ENCODE measurements around the gene CSH2. TPM values are rescaled to one million over a fixed set of nuclear protein-coding genes. Genes with fewer than 3 reads are reported as not detected.

CSH2 gene
- total RNA-seq, 2 donors from 2014 or later: 3.6 to 4.0 TPM

- Mint-ChIP-seq H3K36me3 (ENCODE audit: low read depth) (peaks cover 28% of the 10 kb centered on the region), H3K27ac (peak overlapping the region; percentile 88)
Measured at GRCh38 chr17:63822537-63822936, 50.9 kb downstream of the CSH2 start.

More at GRCh38 chr17:63822537-63822936, 50.9 kb downstream of the CSH2 start:
- Mint-ChIP-seq H3K27me3 (no peaks in the 10 kb centered on the region), H3K4me3 (no peak overlapping the region), H3K4me1 (peaks cover 42% of the 10 kb centered on the region)
- ATAC-seq (no peak), DNase-seq (no peak)
- H3K9me3 ChIP-seq (ENCODE audit: control insufficient read depth, low read length, poor library complexity, severe bottlenecking): no peaks in the 10 kb centered on the region

Other genes with a start within 250 kb of the CSH2 start
- gene LIMD2, start 173.6 kb downstream of the CSH2 start, total RNA-seq: 100 to 1,000 TPM; 451 to 473 TPM
- 10 to 100 TPM; 44.5 to 50.2 TPM for gene STRADA, start 131.9 kb downstream of the CSH2 start, total RNA-seq
- gene CCDC47, start 100.1 kb downstream of the CSH2 start, total RNA-seq: 10 to 100 TPM; 32.6 to 33.5 TPM
- gene DDX42, start 99.5 kb downstream of the CSH2 start, total RNA-seq: 10 to 100 TPM; 81.6 to 93.6 TPM
- gene PSMC5, start 46.2 kb downstream of the CSH2 start, total RNA-seq: 10 to 100 TPM; 83.5 to 92.2 TPM
- gene FTSJ3, start 46.0 kb downstream of the CSH2 start, total RNA-seq: 10 to 100 TPM; 44.2 to 54.3 TPM
- 100 to 1,000 TPM in 1 of 2 donors, 10 to 100 TPM in 1; 95.3 to 106 TPM for gene SMARCD2, start 31.0 kb downstream of the CSH2 start, total RNA-seq
- gene GH2, start 8.3 kb upstream of the CSH2 start, total RNA-seq: not detected
- 10 to 100 TPM in 1 of 2 donors, 1 to 10 TPM in 1; 9.9 to 11.3 TPM for gene CSH1, start 22.9 kb upstream of the CSH2 start, total RNA-seq
- gene CSHL1, start 37.6 kb upstream of the CSH2 start, total RNA-seq: not detected
- gene GH1, start 45.2 kb upstream of the CSH2 start, total RNA-seq: not detected
- gene CD79B, start 58.7 kb upstream of the CSH2 start, total RNA-seq: 10 to 100 TPM; 19.5 to 31.1 TPM
- gene SCN4A, start 99.2 kb upstream of the CSH2 start, total RNA-seq: under 1 TPM; 0.02 to 0.16 TPM
- 1 to 10 TPM; 1.7 to 3.3 TPM for gene PRR29, start 124.7 kb upstream of the CSH2 start, total RNA-seq
- 100 to 1,000 TPM; 113 to 115 TPM for gene ICAM2, start 147.0 kb upstream of the CSH2 start, total RNA-seq

Measured in T-helper 17 cell (primary cell).